H1 (cell line): ENCODE results near the gene PAN2. TPM values are rescaled to one million over a fixed set of nuclear protein-coding genes. Genes with fewer than 3 reads are reported as not detected.

Experiments used
- CTCF ChIA-PET: fragments of 300-600 bp; sonication (Branson Sonifier 250); formaldehyde crosslinking; loops from one replicate; lab custom pipeline; 2021; ENCODE audit not compliant: partially characterized antibody; lab: Charles Lee
- POLR2A ChIA-PET: fragments of 300-600 bp; sonication (Branson Sonifier 250); formaldehyde crosslinking; loops from one replicate; lab custom pipeline; 2021; ENCODE audit warnings: inconsistent platforms; ENCODE audit not compliant: partially characterized antibody; lab: Charles Lee
- DNase-seq, 2 experiments: peaks; one replicate each; pipeline versions ENCODE4 v3.0.0 to v3.0.0-alpha.2; 2010 to 2022; ENCODE audit warnings: low spot score in 2 of 2, low read depth in 1 of 2, mixed read lengths in 1 of 2
- FAIRE-seq: peaks from 2 replicates; lab custom pipeline; 2011; peaks lifted over from hg19 to GRCh38; lab: Jason Lieb, UNC
- H2AFZ ChIP-seq: 2 replicates; pipeline ENCODE4 v1.8.1; 2012; ENCODE audit warnings: low read length, inconsistent platforms
- H2AK5ac ChIP-seq: 2 replicates; pipeline ENCODE4 v1.6.1; 2013; ENCODE audit warnings: low read depth, low read length
- H2BK120ac ChIP-seq: replicated peaks from 2 replicates; pipeline ENCODE3; 2013; ENCODE audit warnings: low read depth, low read length, inconsistent platforms
- H2BK12ac ChIP-seq: 2 replicates; pipeline ENCODE4 v1.6.1; 2013; ENCODE audit warnings: low read depth, low read length
- H2BK15ac ChIP-seq: 2 replicates; pipeline ENCODE4 v1.6.1; 2013; ENCODE audit warnings: low read length
- H2BK20ac ChIP-seq: 2 replicates; pipeline ENCODE4 v1.6.1; 2013; ENCODE audit warnings: low read length
- H2BK5ac ChIP-seq: 2 replicates; pipeline ENCODE4 v1.6.1; 2013; ENCODE audit warnings: low read depth, low read length
- H3K14ac ChIP-seq: 2 replicates; pipeline ENCODE4 v1.6.1; 2013; ENCODE audit warnings: inconsistent platforms; ENCODE audit not compliant: insufficient read length
- H3K18ac ChIP-seq: 2 replicates; pipeline ENCODE4 v1.6.1; 2013; ENCODE audit warnings: low read length; ENCODE audit errors: extremely low read depth
- H3K23ac ChIP-seq: 2 replicates; pipeline ENCODE4 v1.6.1; 2013; ENCODE audit warnings: inconsistent platforms; ENCODE audit not compliant: insufficient read length
- H3K23me2 ChIP-seq: 2 replicates; pipeline ENCODE4 v1.6.1; 2013; ENCODE audit warnings: low read depth, low read length
- H3K27ac ChIP-seq: 2 replicates; pipeline ENCODE4 v1.6.1; 2011; ENCODE audit warnings: low read depth, low read length, inconsistent platforms
- H3K27me3 ChIP-seq, 4 experiments: replicated peaks in 1 of 4; 1 replicate in 1 of 4; 2 replicates in 3 of 4; pipeline versions ENCODE4 v1.6.1 to v1.8.1; 2011 to 2013; ENCODE audit warnings: low read length in 3 of 4, mild to moderate bottlenecking in 3 of 4, inconsistent platforms in 2 of 4, mixed read lengths in 2 of 4, moderate library complexity in 1 of 4; ENCODE audit not compliant: control insufficient read depth in 3 of 4, insufficient read depth in 3 of 4; ENCODE audit errors: extremely low read depth in 1 of 4
- H3K36me3 ChIP-seq, 4 experiments: 2 replicates each; pipeline versions ENCODE4 v1.6.1 to v1.8.1; 2011 to 2013; ENCODE audit warnings: mild to moderate bottlenecking in 4 of 4, low read length in 3 of 4, moderate library complexity in 2 of 4, control low read depth in 1 of 4, inconsistent platforms in 1 of 4; ENCODE audit not compliant: insufficient read depth in 4 of 4, control insufficient read depth in 2 of 4
- H3K4ac ChIP-seq: replicated peaks from 2 replicates; pipeline ENCODE3; 2013; ENCODE audit warnings: low read length, low read depth, mixed read lengths, inconsistent platforms; ENCODE audit not compliant: insufficient read length
- H3K4me1 ChIP-seq, 4 experiments: replicated peaks in 1 of 4; 1 replicate in 1 of 4; 2 replicates in 3 of 4; pipeline versions ENCODE4 v1.6.1 to v1.8.1; 2011 to 2013; ENCODE audit warnings: low read length in 3 of 4, inconsistent platforms in 2 of 4, mixed read lengths in 1 of 4; ENCODE audit not compliant: insufficient read depth in 4 of 4, control insufficient read depth in 3 of 4
- H3K4me2 ChIP-seq, 2 experiments: 2 replicates each; pipeline versions ENCODE4 v1.6.1 to v1.8.1; 2011 to 2013; ENCODE audit warnings: low read depth in 2 of 2, low read length in 2 of 2, control low read depth in 1 of 2, inconsistent platforms in 1 of 2, mild to moderate bottlenecking in 1 of 2; ENCODE audit not compliant: insufficient read depth in 1 of 2
- H3K4me3 ChIP-seq, 4 experiments: fragments of 200-600, 300-600 bp in 1 of 4; sonication (generic), shearing (Covaris generic), sonication (Bioruptor Twin) in 1 of 4; 2 replicates each; pipeline versions ENCODE4 v1.5.1 to v1.8.1; 2011 to 2016; ENCODE audit warnings: low read length in 4 of 4, low read depth in 3 of 4, control low read depth in 2 of 4, inconsistent platforms in 2 of 4, mild to moderate bottlenecking in 2 of 4, mixed read lengths in 1 of 4, moderate library complexity in 1 of 4; ENCODE audit not compliant: insufficient read depth in 2 of 4; ENCODE audit errors: extremely low read depth in 1 of 4
- H3K56ac ChIP-seq: replicated peaks from 2 replicates; pipeline ENCODE3; 2013; ENCODE audit warnings: low read depth, mild to moderate bottlenecking, mixed read lengths, low read length, inconsistent platforms; ENCODE audit not compliant: insufficient read length
- H3K79me1 ChIP-seq: 2 replicates; pipeline ENCODE4 v1.6.1; 2013; ENCODE audit warnings: low read depth, low read length, control low read depth
- H3K79me2 ChIP-seq, 2 experiments: 2 replicates each; pipeline versions ENCODE4 v1.6.1 to v1.8.1; 2012 to 2013; ENCODE audit warnings: low read length in 2 of 2, mild to moderate bottlenecking in 2 of 2, inconsistent platforms in 1 of 2; ENCODE audit not compliant: insufficient read depth in 2 of 2, control insufficient read depth in 1 of 2
- H3K9ac ChIP-seq, 4 experiments: replicated peaks in 1 of 4; 1 replicate in 1 of 4; 2 replicates in 3 of 4; pipeline versions ENCODE4 v1.6.1 to v1.8.1; 2011 to 2013; ENCODE audit warnings: low read depth in 3 of 4, low read length in 3 of 4, control low read depth in 2 of 4, mild to moderate bottlenecking in 2 of 4, moderate library complexity in 2 of 4, inconsistent platforms in 1 of 4; ENCODE audit errors: extremely low read depth in 1 of 4
- H3K9me3 ChIP-seq, 2 experiments: 2 replicates each; pipeline versions ENCODE4 v1.6.1 to v1.8.1; 2012 to 2013; ENCODE audit warnings: mild to moderate bottlenecking in 2 of 2, moderate library complexity in 2 of 2, control low read depth in 1 of 2, inconsistent platforms in 1 of 2, low read depth in 1 of 2, low read length in 1 of 2, mixed read lengths in 1 of 2; ENCODE audit not compliant: insufficient read depth in 2 of 2
- H4K20me1 ChIP-seq, 2 experiments: replicated peaks in 1 of 2; 2 replicates each; pipeline versions ENCODE3 to v1.8.1; 2011 to 2013; ENCODE audit warnings: inconsistent platforms in 2 of 2, low read length in 2 of 2, mild to moderate bottlenecking in 1 of 2; ENCODE audit not compliant: insufficient read depth in 2 of 2, control insufficient read depth in 1 of 2
- H4K5ac ChIP-seq: 2 replicates; pipeline ENCODE4 v1.6.1; 2013; ENCODE audit warnings: low read length, low read depth, mixed read lengths, inconsistent platforms; ENCODE audit not compliant: insufficient read length
- H4K8ac ChIP-seq: 2 replicates; pipeline ENCODE4 v1.8.0; 2013; ENCODE audit warnings: mild to moderate bottlenecking, moderate library complexity, low read length, inconsistent platforms; ENCODE audit not compliant: insufficient read depth; ENCODE audit errors: extremely low read depth
- H4K91ac ChIP-seq: replicated peaks from 2 replicates; pipeline ENCODE3; 2013; ENCODE audit warnings: low read length, mixed read lengths, inconsistent platforms; ENCODE audit not compliant: insufficient read length
- ATF2 ChIP-seq: IDR thresholded peaks from 2 replicates; pipeline ENCODE4 v1.6.1; 2012; ENCODE audit warnings: low read length, inconsistent platforms
- RXRA ChIP-seq: IDR thresholded peaks from 2 replicates; pipeline ENCODE4 v1.6.1; 2011; ENCODE audit warnings: low read depth, mild to moderate bottlenecking, low read length, moderate library complexity; ENCODE audit not compliant: insufficient read depth
- WGBS, 2 experiments: shearing (Covaris generic) in 1 of 2; methylation state at CpG; one replicate each; pipeline versions ENCODE4 v1.1.6 to v1.1.7; 2013 to 2015; ENCODE audit warnings: low lambda C conversion rate in 2 of 2, mixed read lengths in 2 of 2, inconsistent platforms in 1 of 2, low coverage in 1 of 2, missing lambda C conversion rate in 1 of 2; ENCODE audit not compliant: insufficient replicate concordance in 2 of 2, insufficient coverage in 1 of 2, insufficient read length in 1 of 2; ENCODE audit errors: extremely low coverage in 1 of 2, missing lambda C conversion rate in 1 of 2; 5-methylcytosine and 5-hydroxymethylcytosine counted together
- polyA plus RNA-seq, 7 experiments: library from polyadenylated mRNA; depleted of rRNA in 3 of 7; stranded (reverse) in 5 of 7; unstranded in 2 of 7; fragments of >200 nt in 5 of 7; fragments of 200-250 nt in 2 of 7; gene quantifications; 1 replicate in 5 of 7; 2 replicates in 1 of 7; 4 replicates in 1 of 7; pipeline versions ENCODE4 v1.2.1 to v1.2.3, GENCODE V29; 2011 to 2013; ENCODE audit warnings: missing spikeins in 2 of 7, mixed read lengths in 2 of 7
- total RNA-seq: library from RNA; stranded (reverse); fragmentation: NEBNext Ultra II Directional; extraction: Animal tissue kit (Norgen Biotek cat#: 25700); gene quantifications from 2 replicates; pipeline ENCODE4 v1.2.1, GENCODE V29; 2021
- TF ChIP-seq, protein P1 (sequence below): IDR thresholded peaks from 2 replicates; pipeline ENCODE4 v1.6.1; 2011; ENCODE audit warnings: low read length, improper control_type of control experiment

Gene PAN2
- total and polyA plus RNA-seq, 2 of the 8 experiments (the other 6 are each of a cell fraction or from before 2014, with no cell fraction given), result 29.6 to 36.7 TPM

- Histone ChIP-seq H3K18ac (no peak overlapping the region), H2BK12ac (no peak overlapping the region), H3K79me2 (no peaks in the 10 kb centered on the region), H2AK5ac (no peak overlapping the region), H3K23ac (no peak overlapping the region), H3K4me2 (no peak overlapping the region), H3K27me3 (no peaks in the 10 kb centered on the region), H3K23me2 (no peaks in the 10 kb centered on the region), H4K5ac (no peak overlapping the region), H3K56ac (no peak overlapping the region), H3K27ac (no peak overlapping the region), H3K14ac (no peak overlapping the region), H3K9ac (no peak overlapping the region), H3K4me3 (no peak overlapping the region), H3K4me1 (no peaks in the 10 kb centered on the region; a peak in 1 of 7 replicates), H2BK15ac (no peak overlapping the region), H2AFZ (no peak overlapping the region), H2BK20ac (no peak overlapping the region), H4K8ac (no peak overlapping the region), H3K36me3 (peaks cover 2 to 15% (median 7%) of the 10 kb centered on the region in 4 experiments; a peak in 6 of 8 replicates), H2BK120ac (no peak overlapping the region), H4K91ac (no peak overlapping the region), H3K4ac (no peak overlapping the region), H2BK5ac (no peak overlapping the region), H4K20me1 (no peaks in the 10 kb centered on the region), H3K9me3 (no peaks in the 10 kb centered on the region), H3K79me1 (no peaks in the 10 kb centered on the region)
- 92% methylated on average over 6 of the region's 6 CpGs; no CpG with 5 or more reads in 1 of the 2 experiments for WGBS, 2 experiments
- TF ChIP-seq RXRA (no peak), ATF2 (no peak)
- TF ChIP-seq, protein P1, sequence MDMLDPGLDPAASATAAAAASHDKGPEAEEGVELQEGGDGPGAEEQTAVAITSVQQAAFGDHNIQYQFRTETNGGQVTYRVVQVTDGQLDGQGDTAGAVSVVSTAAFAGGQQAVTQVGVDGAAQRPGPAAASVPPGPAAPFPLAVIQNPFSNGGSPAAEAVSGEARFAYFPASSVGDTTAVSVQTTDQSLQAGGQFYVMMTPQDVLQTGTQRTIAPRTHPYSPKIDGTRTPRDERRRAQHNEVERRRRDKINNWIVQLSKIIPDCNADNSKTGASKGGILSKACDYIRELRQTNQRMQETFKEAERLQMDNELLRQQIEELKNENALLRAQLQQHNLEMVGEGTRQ, result no peak
- CTCF ChIA-PET, result interaction anchor here (0.9 to 1.0 kb wide), 2 partner anchors 18 to 65 kb away, joined by 3 to 4 read pairs; no protein-coding TSS in a partner anchor
- DNase-seq, result no peak
- POLR2A ChIA-PET, result interaction anchor here (0.9 to 2.9 kb wide), 5 partner anchors 8 to 136 kb away, joined by 3 to 11 read pairs (median 8); partner anchors contain the start of genes CNPY2 and PAN2
- no peak for FAIRE-seq
Measured at GRCh38 chr12:56324206-56324605, 9.6 kb downstream of the PAN2 start.
